HuH-7 (cell line): ENCODE results near the gene SRRD.

Source experiments
- DNase-seq: peaks from one replicate; pipeline ENCODE4 v3.0.0; 2011; ENCODE audit warnings: low spot score

SRRD gene

GRCh38 chr22:26482161-26482560, 1.5 kb upstream of the SRRD start:
- DNase-seq = no peak

GRCh38 chr22:26483043-26483438, 636 bp upstream of the SRRD start:
- DNase-seq = no peak

- no peak for DNase-seq
Observed at GRCh38 chr22:26484360-26484706, 656 bp downstream of the SRRD start.

DNA sequence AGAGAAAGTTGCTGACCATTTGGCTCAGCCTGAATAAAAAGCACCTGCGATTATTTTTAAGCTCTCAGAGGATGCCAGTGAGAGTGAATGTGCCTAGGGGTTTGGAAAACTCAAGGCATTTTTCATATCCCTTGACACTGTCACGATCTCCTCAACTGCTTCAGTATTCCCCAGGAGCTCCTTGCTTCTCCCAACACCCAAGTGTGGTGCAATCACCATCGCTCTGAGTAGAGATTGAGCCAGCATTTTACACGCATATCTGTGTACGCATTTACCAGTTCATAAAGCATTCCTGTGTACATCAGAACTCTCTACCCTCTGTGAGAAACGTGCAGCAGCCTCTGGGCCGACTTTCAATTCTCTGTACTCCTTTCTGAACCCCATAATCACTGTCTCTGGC, 1.3 kb downstream of the SRRD start:
- DNase-seq = no peak

DNA sequence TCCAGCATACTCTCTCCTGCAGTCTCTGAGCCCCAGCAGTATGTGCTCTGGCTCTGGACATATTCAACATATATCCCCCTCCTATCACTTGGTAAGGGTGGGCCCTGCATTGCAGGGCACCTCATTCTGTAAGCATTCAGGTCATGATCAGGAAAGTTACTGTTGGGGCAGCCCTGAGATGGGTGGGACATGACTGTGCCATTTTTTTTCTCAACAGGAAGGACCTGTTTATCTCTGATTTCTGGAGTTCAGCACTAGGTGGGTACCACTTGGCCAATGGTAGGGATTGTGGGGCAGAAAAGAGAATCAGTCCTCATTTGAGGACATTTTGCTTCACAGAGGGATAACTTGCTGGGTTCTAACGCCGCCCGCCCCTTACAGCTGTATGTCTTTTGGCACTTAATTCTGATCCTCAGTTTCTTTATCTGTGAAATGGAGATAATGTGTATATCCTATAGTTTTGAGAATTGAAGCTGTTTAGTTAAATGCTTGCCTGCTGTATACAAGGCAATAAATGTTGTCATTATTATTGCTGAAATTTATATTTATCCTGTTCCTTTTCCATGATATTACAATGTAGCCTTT, 2.2 kb downstream of the SRRD start:
- DNase-seq = no peak

DNA sequence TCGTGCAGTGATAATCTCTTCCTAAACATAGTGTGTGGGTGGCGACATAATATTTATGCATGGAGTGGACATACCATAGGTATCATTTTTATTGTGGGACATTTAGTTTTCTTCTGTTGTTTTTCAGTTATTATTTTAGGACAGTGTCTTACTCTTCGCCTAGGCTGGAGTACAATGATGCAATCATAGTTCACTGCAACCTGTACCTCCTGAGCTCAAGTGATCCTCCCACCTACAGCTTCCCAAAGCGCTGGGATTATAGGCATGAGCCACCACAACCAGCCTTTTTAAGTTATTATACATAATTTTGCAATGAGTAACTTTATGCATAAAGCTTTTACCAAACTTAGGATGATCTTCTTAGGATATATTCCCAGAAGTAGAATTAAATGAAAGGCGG, 2.7 kb downstream of the SRRD start:
- DNase-seq = no peak

GRCh38 chr22:26487996-26488395, 4.3 kb downstream of the SRRD start:
- no peak for DNase-seq

GRCh38 chr22:26489447-26490036, 5.9 kb downstream of the SRRD start:
- peak; percentile 18 for DNase-seq

DNA sequence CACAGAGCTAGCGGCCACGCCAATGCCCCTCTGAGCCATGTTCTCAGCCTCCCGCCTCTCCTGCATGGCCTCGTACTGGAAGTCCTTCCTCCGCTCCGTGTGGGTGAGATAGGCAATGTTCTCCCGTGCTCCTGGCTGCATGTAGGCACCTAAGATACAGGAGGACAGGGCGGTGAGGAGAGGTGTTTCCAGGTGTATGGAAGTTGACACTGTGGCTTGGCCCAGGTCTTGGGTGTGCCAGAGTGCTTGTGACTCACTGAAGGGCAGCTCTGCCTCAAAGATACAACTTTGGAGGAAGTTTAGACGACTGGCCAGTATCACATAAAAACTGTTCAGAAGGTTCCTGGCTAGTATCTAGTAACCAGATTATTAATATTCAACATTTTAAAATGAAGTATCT, 8.5 kb downstream of the SRRD start:
- no peak for DNase-seq

DNA sequence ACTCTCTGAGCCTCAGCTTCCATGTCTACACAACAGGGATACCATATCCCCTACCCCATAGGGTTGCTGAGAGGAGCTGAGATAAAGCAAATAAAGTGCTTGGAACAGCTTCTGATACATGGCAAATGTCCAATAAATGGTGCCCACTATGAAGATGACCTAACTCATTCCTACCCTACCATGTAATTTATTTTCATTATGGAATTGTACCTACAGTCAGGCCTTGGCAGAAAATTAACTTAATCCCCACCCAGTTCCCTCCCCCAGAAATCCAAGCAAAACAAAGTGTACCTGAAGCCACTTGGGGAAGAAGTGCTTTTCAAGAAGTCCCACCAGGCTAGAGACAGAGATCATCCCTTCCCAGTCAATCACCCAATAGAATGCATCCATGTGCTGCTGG, 10.8 kb downstream of the SRRD start:
- no peak for DNase-seq

- DNase-seq = no peak
Observed at GRCh38 chr22:26496456-26496855, 12.8 kb downstream of the SRRD start.

DNA sequence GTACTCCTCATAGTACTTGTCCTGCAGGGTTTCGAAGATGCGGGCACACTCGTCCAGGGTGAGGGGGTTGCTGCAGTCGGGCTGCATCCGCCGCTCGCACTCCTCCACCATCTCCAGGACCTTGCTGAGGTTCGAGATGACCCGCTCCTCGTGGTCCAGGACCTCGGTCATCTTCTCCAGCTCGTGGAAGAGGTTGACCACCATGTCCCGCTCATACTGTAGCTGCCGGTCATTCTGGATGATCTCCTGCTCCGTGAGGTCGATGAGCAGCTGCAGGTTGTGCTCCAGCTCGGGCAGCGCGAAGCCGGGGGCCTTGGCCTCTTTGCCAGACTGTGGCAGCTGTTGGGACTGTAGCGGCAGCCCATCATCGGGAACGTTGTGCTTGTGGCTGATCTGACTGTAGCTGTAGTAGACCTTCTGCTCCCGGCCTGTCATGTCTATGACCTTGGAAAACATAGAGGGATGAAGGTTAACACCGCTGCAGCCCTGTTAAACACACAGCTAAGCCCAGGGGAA, 15.6 kb downstream of the SRRD start:
- no peak for DNase-seq

DNA sequence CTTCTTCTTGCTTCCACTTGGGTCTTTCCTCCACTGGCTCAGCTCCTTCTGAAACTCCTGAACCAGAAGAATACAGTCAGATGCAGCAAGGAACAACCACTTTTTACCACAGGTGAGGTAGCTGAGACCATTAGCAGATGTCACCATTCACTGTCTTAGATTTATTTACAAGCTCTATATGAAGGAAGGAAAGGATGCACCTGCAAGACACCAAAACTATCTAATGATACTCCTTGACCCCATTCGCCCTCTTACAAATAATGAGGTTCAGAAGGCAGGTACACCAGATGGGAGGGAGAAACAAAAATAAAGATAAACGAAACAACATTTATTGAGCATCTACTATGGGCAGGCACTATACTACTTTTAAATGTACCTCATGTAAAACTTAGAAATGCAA, 18.3 kb downstream of the SRRD start:
- no peak for DNase-seq

GRCh38 chr22:26502688-26503561, 19.2 kb downstream of the SRRD start:
- DNase-seq = peak; percentile 38

- no peak for DNase-seq
Observed at GRCh38 chr22:26503758-26504157, 20.1 kb downstream of the SRRD start.

- no peak for DNase-seq
Observed at GRCh38 chr22:26508148-26508547, 24.5 kb downstream of the SRRD start.

DNA sequence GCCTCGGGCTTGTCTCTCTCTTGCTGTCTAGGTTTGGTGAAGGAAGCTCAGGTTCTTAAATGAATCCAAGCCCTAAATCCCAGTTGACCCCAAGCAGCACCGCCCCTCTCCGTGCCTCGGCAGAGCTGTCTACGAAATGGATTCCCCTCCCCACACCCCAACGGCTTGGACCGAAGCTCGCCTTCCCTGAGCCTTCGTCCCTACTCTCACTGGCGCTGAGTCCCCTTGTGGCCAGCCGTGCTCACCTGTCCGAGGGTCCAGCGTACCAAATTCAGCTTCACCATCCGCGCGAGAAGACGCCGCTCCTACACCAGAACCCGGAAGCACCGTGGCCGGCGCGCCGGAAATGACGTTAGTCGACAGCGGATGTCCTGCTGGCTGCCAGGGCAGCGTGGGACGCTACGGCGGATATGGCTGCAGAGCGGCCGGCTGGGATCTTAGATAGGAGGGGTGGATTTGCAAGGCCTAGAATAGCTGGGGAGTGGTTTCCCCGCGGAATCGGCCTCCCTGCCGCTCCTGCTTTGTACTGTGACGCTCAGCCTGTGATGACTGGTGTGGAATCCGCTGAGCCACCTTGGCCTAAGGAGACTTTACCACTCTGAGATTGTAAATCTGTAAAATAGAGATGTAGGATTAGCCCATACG, 28.6 kb downstream of the SRRD start, which contains the start of gene TFIP11:
TFIP11 (minus strand) TSS at position 325 of the 645 bp plus-strand sequence. CDS start 2,201 bp downstream, outside the sequence.
- peak; percentile 91 for DNase-seq

DNA sequence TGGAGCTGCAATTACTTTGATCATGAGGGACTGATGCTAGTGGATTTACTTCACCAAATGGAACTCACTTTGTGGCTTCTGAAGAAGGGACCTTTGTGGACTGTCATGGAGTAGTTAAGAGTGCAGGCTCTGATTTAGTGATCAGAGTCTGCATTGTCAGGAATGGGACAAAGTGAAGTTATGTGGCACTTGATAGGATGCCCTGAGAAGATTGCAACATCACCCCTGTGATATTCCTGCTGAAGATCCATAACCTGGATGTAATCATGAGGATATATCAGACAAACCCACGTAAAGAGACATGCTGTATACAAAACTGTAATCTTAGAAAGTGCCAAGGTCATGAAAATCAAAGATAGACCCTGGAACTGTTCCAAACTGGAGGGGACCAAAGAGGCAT, 30.2 kb downstream of the SRRD start:
- no peak for DNase-seq

GRCh38 chr22:26514419-26515161, 30.9 kb downstream of the SRRD start:
- no peak for DNase-seq

- no peak for DNase-seq
Observed at GRCh38 chr22:26515931-26516330, 32.3 kb downstream of the SRRD start.

DNA sequence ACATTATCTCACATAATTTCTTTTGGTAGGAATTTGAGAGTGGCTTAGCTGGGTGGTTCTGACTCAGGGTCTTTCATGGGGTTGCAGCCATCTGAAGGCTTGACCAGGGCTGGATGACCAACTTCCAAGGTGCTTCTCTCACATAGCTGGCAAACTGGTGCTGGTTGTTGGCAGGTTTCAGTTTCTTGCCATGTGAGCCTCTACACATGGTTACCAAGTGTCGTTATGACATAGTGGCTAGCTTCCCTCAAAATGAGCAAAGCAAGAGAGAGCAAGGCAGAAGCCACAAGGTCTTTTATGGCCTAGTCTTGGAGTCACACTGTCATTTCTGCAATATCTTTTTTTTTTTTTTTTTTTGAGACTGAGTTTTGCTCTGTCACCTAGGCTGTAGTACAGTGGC, 32.8 kb downstream of the SRRD start:
- no peak for DNase-seq

- DNase-seq = no peak
Observed at GRCh38 chr22:26517429-26517828, 33.8 kb downstream of the SRRD start.
